ENCODE measurements around the gene CAMK2B.

The CAMK2B gene

GRCh38 chr7:44273681-44274622, 51.4 kb downstream of the CAMK2B start:
- no peak overlapping the region for H3K4me3 ChIP-seq (ENCODE audit: low read length)
- TF ChIP-seq ZNF274 (IDR thresholded peaks at IDR 0.05; ENCODE audit: low read depth, low read length): no peak

DNA sequence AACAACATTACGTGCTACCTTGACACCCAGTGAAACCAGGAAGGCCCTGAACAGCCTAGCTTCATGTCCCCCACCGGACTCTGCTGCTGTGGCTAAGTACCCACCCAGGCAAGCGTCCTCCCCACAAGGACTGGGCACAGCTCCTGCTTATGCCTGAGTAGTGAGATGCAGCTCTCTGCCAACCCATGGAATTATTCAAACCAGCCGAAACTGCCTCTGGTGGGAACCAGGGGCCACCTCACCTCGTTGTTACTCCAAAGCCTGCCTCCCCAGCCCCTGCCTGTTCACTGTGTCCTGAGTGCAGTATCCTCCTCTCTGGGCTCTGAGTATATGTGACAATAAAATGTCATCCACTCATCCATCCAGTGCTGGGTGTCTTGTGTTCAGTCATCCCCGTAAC, 52.4 kb downstream of the CAMK2B start:
- no peak for TF ChIP-seq ZNF274 (IDR thresholded peaks at IDR 0.05; ENCODE audit: low read depth, low read length)
- no peak overlapping the region for H3K4me3 ChIP-seq (ENCODE audit: low read length)

GRCh38 chr7:44272456-44272855, 52.9 kb downstream of the CAMK2B start:
- H3K4me3 ChIP-seq (ENCODE audit: low read length): no peak overlapping the region
- TF ChIP-seq ZNF274 (IDR thresholded peaks at IDR 0.05; ENCODE audit: low read depth, low read length): no peak

DNA sequence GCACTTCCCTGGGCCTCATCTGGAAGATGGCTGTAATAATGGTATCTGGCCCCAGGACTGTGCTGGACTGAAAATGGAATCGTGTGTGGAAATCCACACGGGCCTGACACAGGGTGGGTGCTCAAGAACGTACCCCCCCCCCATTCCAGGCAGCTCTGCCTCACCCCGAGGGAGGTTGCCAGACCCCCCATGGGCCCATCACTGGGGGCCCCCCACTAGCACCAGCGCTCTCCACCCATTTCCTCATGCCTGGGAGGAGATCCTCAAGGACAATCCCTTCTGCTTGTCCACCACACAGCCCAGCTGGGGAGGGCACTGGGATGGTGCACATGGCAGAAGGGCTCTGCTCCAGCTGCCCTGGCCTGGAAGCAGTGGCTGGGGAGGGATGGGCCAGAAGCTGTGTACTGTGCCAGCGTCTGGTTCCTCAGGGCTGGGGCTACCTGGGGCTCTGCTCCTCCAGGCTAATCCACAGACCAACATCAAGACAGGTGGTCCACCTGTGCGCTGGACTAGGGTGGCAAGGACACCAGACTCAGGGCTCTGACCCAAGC, 55.4 kb downstream of the CAMK2B start:
- no peak for TF ChIP-seq ZNF274 (IDR thresholded peaks at IDR 0.05; ENCODE audit: low read depth, low read length)
- no peak overlapping the region for H3K4me3 ChIP-seq (ENCODE audit: low read length)

DNA sequence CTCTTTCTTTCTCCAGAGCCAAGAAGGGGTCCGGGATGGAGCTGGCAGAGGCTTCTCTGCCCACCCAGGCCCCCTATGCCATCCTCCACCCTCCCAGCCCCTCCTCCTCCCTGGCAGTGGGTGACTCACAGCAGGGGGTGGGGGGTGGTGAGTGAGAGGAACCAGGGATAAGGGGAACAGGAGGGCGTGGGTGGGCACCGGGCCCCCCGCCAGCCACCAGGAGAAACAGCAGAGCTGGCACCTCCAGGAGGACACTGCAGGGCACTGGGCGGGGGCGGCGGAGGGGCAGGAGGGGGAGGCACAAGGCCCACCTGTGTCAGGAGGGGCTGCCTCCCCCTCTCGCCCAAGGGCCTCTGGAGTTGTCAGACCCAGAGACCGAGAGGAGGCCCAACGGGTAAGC, 56.0 kb downstream of the CAMK2B start:
- no peak overlapping the region for H3K4me3 ChIP-seq (ENCODE audit: low read length)
- TF ChIP-seq ZNF274 (IDR thresholded peaks at IDR 0.05; ENCODE audit: low read depth, low read length): no peak

GRCh38 chr7:44268671-44269070, 56.7 kb downstream of the CAMK2B start:
- H3K4me3 ChIP-seq (ENCODE audit: low read length): no peak overlapping the region
- TF ChIP-seq ZNF274 (IDR thresholded peaks at IDR 0.05; ENCODE audit: low read depth, low read length): no peak

GRCh38 chr7:44267719-44268421, 57.5 kb downstream of the CAMK2B start:
- no peak overlapping the region for H3K4me3 ChIP-seq (ENCODE audit: low read length)
- no peak for TF ChIP-seq ZNF274 (IDR thresholded peaks at IDR 0.05; ENCODE audit: low read depth, low read length)

DNA sequence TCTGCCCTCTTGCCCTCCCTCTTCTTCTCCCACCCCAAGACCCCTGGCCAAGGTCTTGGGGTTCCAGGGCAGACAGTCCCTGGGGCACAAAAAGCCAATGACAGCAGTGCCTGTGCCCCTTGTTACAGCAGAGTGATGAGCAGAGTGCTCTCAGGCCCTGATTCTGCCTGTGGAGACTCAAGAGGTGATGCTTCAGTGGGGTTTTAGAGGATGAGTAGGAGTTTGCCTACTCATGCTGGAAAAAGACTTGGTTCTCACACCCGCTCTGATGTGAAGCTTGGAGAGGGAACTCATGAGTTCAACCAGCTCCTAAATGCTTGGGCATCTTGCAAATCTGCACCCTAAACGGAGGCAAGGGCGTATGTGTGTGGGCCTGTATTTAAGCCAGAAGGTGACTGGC, 58.2 kb downstream of the CAMK2B start:
- TF ChIP-seq ZNF274 (IDR thresholded peaks at IDR 0.05; ENCODE audit: low read depth, low read length): no peak
- no peak overlapping the region for H3K4me3 ChIP-seq (ENCODE audit: low read length)

DNA sequence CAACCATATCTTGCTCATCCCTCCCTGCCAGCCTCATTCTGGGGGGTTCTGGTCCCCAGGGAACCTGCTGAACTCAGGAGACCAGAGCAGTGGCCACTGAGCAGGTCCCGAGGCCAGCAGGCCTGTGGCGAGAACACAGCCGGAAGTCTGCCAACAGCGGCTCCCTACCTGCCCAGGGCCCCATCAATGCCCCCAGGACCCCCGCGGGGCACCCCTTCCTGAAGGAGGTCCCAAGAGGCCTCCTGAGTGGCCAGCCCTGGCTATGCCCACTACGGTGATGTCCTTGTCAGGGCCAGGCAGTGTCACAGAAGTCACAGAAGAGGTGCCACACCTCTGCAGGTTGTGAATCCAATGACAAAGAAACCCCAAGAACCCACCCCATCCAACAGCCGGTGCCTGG, 58.9 kb downstream of the CAMK2B start:
- no peak overlapping the region for H3K4me3 ChIP-seq (ENCODE audit: low read length)
- TF ChIP-seq ZNF274 (IDR thresholded peaks at IDR 0.05; ENCODE audit: low read depth, low read length): no peak

DNA sequence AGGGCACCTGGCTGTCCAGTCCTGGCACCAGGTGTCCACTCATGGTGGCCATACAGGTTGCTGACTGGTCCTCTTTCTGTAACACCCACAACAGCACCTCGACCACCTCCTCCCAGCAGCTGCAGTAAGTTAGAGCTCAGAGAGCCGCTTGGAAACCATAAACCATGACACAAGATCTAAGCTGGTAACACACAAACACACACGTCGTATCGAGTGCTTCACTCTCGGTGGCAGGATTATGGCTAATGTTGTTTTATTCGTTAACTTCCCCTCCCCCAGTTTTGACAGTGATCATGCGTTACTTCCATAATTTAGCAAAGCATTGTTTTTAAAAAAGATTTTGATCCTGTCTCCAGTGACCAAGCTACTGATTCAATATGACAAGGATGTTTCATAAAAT, 59.7 kb downstream of the CAMK2B start:
- no peak overlapping the region for H3K4me3 ChIP-seq (ENCODE audit: low read length)
- no peak for TF ChIP-seq ZNF274 (IDR thresholded peaks at IDR 0.05; ENCODE audit: low read depth, low read length)

DNA sequence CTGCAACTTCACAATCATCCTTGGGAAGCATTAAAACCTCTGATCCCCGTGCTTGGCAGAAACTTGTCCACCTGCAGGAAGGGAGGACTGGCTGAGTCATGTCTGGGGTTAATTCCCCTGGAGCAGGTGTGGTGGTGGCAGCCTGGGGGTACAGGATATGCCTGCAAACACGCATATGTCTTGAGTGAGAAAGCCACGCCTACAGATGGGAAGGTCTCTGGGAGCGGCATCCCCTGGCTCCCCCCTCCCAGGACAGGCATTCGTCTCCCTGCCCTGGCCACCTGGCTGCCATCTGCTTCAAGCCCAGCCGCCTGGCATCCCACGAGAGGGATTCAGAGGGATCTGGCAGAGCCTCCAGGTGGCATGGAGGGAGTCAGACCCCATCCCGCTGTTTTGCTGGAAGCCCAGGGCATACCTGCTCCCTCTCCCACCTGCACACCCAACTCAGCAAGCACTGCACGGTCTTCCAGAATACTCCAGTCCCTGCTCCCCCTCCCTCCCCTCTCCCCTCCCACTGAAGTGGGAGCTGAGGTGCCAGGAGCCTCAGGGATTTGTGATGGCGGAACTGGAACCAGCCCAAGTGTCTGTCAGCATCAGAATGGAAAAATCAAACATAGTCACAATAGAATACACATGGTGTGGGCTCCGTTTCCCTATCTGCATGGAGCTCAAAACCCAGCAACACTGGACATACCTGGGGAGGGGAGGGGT, 61.0 kb downstream of the CAMK2B start:
- no peak overlapping the region for H3K4me3 ChIP-seq (ENCODE audit: low read length)
- no peak for TF ChIP-seq ZNF274 (IDR thresholded peaks at IDR 0.05; ENCODE audit: low read depth, low read length)

DNA sequence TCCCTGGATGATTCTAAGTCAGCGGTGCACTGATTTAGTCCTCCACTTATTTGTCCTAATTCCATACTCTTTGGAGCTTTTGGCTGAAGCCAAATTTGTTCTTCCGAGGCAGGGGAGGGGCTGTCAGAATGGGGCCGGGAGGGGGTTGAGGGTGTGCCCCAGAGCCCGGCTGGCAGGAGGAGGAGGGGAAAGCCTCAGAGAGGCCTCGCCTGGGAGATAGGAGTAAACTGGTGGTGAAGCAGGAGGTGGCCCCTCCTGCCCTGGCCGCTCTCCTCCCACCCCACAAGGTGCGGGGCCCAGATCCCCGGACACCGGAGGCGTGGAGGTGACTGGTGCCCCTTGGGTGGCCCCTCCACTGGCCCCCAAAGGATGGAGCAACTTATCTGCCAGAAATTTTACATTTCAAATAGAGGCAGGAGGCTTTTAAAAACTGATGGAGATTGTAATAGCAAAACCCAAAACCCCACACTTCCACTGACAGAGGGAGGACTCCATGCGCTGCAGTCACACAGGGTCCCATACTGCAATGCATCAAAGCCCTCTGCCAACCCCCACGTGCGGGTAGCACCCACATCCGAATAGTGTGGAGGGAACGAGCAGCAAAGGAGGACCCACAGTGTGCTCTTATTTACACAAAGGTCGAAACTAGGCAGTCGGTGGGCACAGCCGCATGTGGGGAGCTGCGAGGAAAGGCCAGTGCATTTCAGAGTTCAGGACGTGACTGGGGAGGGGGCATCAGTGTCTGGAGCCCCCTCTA, 61.9 kb downstream of the CAMK2B start:
- no peak overlapping the region for H3K4me3 ChIP-seq (ENCODE audit: low read length)
- no peak for TF ChIP-seq ZNF274 (IDR thresholded peaks at IDR 0.05; ENCODE audit: low read depth, low read length)

DNA sequence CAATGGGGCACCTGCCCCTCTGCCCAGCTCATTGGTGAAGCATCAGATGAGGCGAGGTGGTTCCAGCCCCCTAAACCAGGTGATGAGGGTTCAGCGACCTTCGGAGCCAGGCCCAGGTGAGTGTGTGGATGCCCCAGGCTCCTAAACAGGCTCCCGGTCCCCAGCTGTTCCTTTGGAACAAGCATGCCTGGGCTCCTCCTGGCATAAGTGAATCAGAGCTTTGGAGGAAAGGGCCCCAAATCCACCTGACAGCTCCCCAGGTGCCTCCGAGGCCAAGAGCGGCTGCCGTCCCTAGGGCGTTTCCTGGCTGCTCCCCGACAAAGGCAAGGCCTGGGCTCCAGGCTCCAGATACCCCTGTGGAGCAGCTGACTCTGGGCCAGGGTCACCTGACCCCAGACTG, 63.4 kb downstream of the CAMK2B start:
- H3K4me3 ChIP-seq (ENCODE audit: low read length): no peak overlapping the region
- TF ChIP-seq ZNF274 (IDR thresholded peaks at IDR 0.05; ENCODE audit: low read depth, low read length): no peak

GRCh38 chr7:44261240-44261639, 64.2 kb downstream of the CAMK2B start:
- no peak overlapping the region for H3K4me3 ChIP-seq (ENCODE audit: low read length)
- no peak for TF ChIP-seq ZNF274 (IDR thresholded peaks at IDR 0.05; ENCODE audit: low read depth, low read length)

Data from GM08714 (cell line).